ENCODE measurements around the gene SERGEF.

Gene SERGEF

GRCh38 chr11:17790453-17790852, 222.4 kb downstream of the SERGEF start:
- in situ Hi-C loops (cut with MboI; ENCODE audit: low pct_unique_long_range_greater_than_20kb, low sequenced_read_pairs, unreplicated experiment) = no loop called here
- DNase-seq (ENCODE audit: low spot score) = no peak
- TF ChIP-seq CTCF (IDR thresholded peaks at IDR 0.05; ENCODE audit: extremely low read depth, insufficient read depth, missing control alignments) = no peak

GRCh38 chr11:17788084-17788483, 224.8 kb downstream of the SERGEF start:
- no peak for TF ChIP-seq CTCF (IDR thresholded peaks at IDR 0.05; ENCODE audit: extremely low read depth, insufficient read depth, missing control alignments)
- no peak for DNase-seq (ENCODE audit: low spot score)
- in situ Hi-C loops (cut with MboI; ENCODE audit: low pct_unique_long_range_greater_than_20kb, low sequenced_read_pairs, unreplicated experiment) = no loop called here

- in situ Hi-C loops (cut with MboI; ENCODE audit: low pct_unique_long_range_greater_than_20kb, low sequenced_read_pairs, unreplicated experiment) = no loop called here
- DNase-seq (ENCODE audit: low spot score) = no peak
- no peak for TF ChIP-seq CTCF (IDR thresholded peaks at IDR 0.05; ENCODE audit: extremely low read depth, insufficient read depth, missing control alignments)
Observed at GRCh38 chr11:17786824-17787525, 225.9 kb downstream of the SERGEF start.

GRCh38 chr11:17783878-17784277, 229.0 kb downstream of the SERGEF start:
- in situ Hi-C loops (cut with MboI; ENCODE audit: low pct_unique_long_range_greater_than_20kb, low sequenced_read_pairs, unreplicated experiment) = no loop called here
- no peak for DNase-seq (ENCODE audit: low spot score)
- no peak for TF ChIP-seq CTCF (IDR thresholded peaks at IDR 0.05; ENCODE audit: extremely low read depth, insufficient read depth, missing control alignments)

GRCh38 chr11:17782603-17783337, 230.1 kb downstream of the SERGEF start:
- TF ChIP-seq CTCF (IDR thresholded peaks at IDR 0.05; ENCODE audit: extremely low read depth, insufficient read depth, missing control alignments) = no peak
- in situ Hi-C loops (cut with MboI; ENCODE audit: low pct_unique_long_range_greater_than_20kb, low sequenced_read_pairs, unreplicated experiment) = no loop called here

GRCh38 chr11:17782145-17782544, 230.7 kb downstream of the SERGEF start:
- in situ Hi-C loops (cut with MboI; ENCODE audit: low pct_unique_long_range_greater_than_20kb, low sequenced_read_pairs, unreplicated experiment) = no loop called here
- DNase-seq (ENCODE audit: low spot score) = no peak
- TF ChIP-seq CTCF (IDR thresholded peaks at IDR 0.05; ENCODE audit: extremely low read depth, insufficient read depth, missing control alignments) = no peak

More at GRCh38 chr11:17782603-17783337, 230.1 kb downstream of the SERGEF start:
- no peak for DNase-seq (ENCODE audit: low spot score)
